ENCODE measurements around the gene MRPS18A. TPM values are rescaled to one million over a fixed set of nuclear protein-coding genes. Genes with fewer than 3 reads are reported as not detected.

MRPS18A gene
- total and polyA plus RNA-seq, 2 donors (not counting 3 experiments of a cell fraction or from before 2014, with no cell fraction given) = 39.8 to 83.8 TPM

DNA sequence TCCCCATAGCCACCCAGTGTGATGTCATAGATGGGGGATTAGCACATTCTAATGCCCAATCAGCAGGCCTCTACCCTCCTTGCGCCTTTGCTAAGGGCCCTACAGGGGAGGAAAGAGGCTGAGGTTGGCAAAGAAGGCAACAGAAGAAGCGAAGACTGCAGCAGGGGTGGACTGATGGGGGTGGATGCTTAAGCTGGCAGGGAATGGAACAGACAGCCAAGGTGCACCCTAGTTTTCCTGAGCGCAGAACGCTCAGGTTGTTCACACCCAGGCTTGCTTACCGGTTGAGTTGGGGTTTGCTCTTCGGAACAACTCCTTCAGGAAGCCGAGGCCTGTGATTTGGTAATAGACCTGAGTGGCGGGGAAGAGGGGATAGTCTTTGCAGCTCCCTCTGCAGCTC is 12.7 kb downstream of the MRPS18A start:
- TF ChIP-seq, protein P1, sequence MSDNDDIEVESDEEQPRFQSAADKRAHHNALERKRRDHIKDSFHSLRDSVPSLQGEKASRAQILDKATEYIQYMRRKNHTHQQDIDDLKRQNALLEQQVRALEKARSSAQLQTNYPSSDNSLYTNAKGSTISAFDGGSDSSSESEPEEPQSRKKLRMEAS (IDR thresholded peaks at IDR 0.05; ENCODE audit: insufficient read depth, insufficient read length) = no peak
- no peak overlapping the region for H3K4me3 ChIP-seq (replicated peaks in 1 of 3; ENCODE audit: insufficient read depth in 1 of 3, low read depth in 1 of 3, low read length in 3 of 3)
- no peak overlapping the region for H3K9ac ChIP-seq (replicated peaks; ENCODE audit: extremely low read depth, insufficient read depth, low read length)
- dilution Hi-C loops (cut with MboI; ENCODE audit: extremely low pct_ligation_motif_present, low sequenced_read_pairs) = no loop called here
- FAIRE-seq = no peak
- intact Hi-C loops (cut with micrococcal nuclease) = no loop called here
- ChIA-PET POLR2A (no interaction called here), CTCF (interaction anchor here (1.1 to 1.4 kb wide), 2 partner anchors 14 to 404 kb away, joined by 3 read pairs; no protein-coding TSS in a partner anchor)
- DNase-seq (ENCODE audit: low read depth, low spot score) = no peak
- no peak overlapping the region for H2AFZ ChIP-seq (ENCODE audit: low read depth, low read length)
- H3K79me2 ChIP-seq (ENCODE audit: control insufficient read depth, insufficient read depth, low read length) = no peaks in the 10 kb centered on the region
- no TSS peak for BruUV-seq (replicated peaks)
- H3K4me1 ChIP-seq (ENCODE audit: control insufficient read depth, extremely low read depth, insufficient read depth, low read length) = no peaks in the 10 kb centered on the region
- H3K27me3 ChIP-seq (ENCODE audit: control insufficient read depth in 2 of 2, insufficient read depth in 2 of 2, low read length in 2 of 2) = no peaks in the 10 kb centered on the region
- H3K4me2 ChIP-seq (ENCODE audit: insufficient read depth, low read length) = no peak overlapping the region
- no peak overlapping the region for H3K27ac ChIP-seq (ENCODE audit: insufficient read depth, low read depth, low read length)
- H4K20me1 ChIP-seq (replicated peaks; ENCODE audit: control insufficient read depth, extremely low read depth, insufficient read depth, low read length) = no peaks in the 10 kb centered on the region
- H3K36me3 ChIP-seq (ENCODE audit: control insufficient read depth in 2 of 2, extremely low read depth in 1 of 2, insufficient read depth in 2 of 2, low read length in 2 of 2) = peaks cover 11 to 46% of the 10 kb centered on the region in 2 experiments
- no peaks in the 10 kb centered on the region for H3K9me3 ChIP-seq (replicated peaks; ENCODE audit: control insufficient read depth, insufficient read depth, low read length)
- H3K9me1 ChIP-seq (replicated peaks; ENCODE audit: control insufficient read depth, extremely low read depth, insufficient read depth, low read length) = no peaks in the 10 kb centered on the region

DNA sequence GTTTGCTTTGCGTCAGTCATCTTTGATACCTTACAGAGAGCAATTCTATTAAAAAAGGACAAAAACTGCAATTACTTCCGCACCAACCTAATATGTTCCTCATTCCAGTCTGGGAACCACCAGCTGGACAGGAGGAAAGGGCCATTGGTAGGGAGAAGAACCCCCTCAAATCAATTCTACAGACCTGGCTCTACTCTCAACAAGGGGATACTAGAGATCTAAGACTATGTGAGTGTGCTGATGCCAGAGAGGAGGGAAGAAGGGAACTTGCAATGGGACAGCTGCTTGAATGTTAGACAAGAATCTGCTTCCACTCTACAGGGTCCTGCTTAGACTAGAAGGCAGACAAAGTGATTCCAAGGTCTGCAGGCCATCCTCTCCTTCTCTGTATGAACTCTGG is 13.3 kb downstream of the MRPS18A start:
- no peak overlapping the region for H3K4me3 ChIP-seq (replicated peaks in 1 of 3; ENCODE audit: insufficient read depth in 1 of 3, low read depth in 1 of 3, low read length in 3 of 3)
- H3K79me2 ChIP-seq (ENCODE audit: control insufficient read depth, insufficient read depth, low read length) = no peaks in the 10 kb centered on the region
- H3K9me1 ChIP-seq (replicated peaks; ENCODE audit: control insufficient read depth, extremely low read depth, insufficient read depth, low read length) = no peaks in the 10 kb centered on the region
- no peak for DNase-seq (ENCODE audit: low read depth, low spot score)
- intact Hi-C loops (cut with micrococcal nuclease) (no loop called here), dilution Hi-C loops (cut with MboI; ENCODE audit: extremely low pct_ligation_motif_present, low sequenced_read_pairs) (no loop called here)
- TF ChIP-seq POLR2AphosphoS5 (IDR thresholded peaks at IDR 0.05; ENCODE audit: insufficient read depth, low read depth, low read length) (no peak), MYC (IDR thresholded peaks at IDR 0.05; ENCODE audit: low read depth, low read length) (no peak), FOS (IDR thresholded peaks at IDR 0.05; ENCODE audit: borderline replicate concordance, insufficient read depth, low read length) (no peak), EZH2 (IDR thresholded peaks at IDR 0.05; ENCODE audit: borderline replicate concordance, low read depth, low read length, severe bottlenecking) (no peak), JUN (IDR thresholded peaks at IDR 0.05; ENCODE audit: borderline replicate concordance, insufficient read depth, insufficient read length, low read depth) (no peak), CTCF (IDR thresholded peaks at IDR 0.05; ENCODE audit: extremely low read depth in 1 of 2, insufficient read depth in 1 of 2, low read depth in 1 of 2, low read length in 2 of 2) (no peak), POLR2A (IDR thresholded peaks at IDR 0.05; ENCODE audit: low read depth, low read length) (no peak), GATA2 (IDR thresholded peaks at IDR 0.05; ENCODE audit: insufficient read depth, insufficient read length, low read depth, low read length) (no peak)
- TF ChIP-seq, protein P1 (IDR thresholded peaks at IDR 0.05; ENCODE audit: insufficient read depth, insufficient read length) = no peak
- H3K27me3 ChIP-seq (ENCODE audit: control insufficient read depth in 2 of 2, insufficient read depth in 2 of 2, low read length in 2 of 2) = no peaks in the 10 kb centered on the region
- H4K20me1 ChIP-seq (replicated peaks; ENCODE audit: control insufficient read depth, extremely low read depth, insufficient read depth, low read length) = no peaks in the 10 kb centered on the region
- no peak overlapping the region for H3K9ac ChIP-seq (replicated peaks; ENCODE audit: extremely low read depth, insufficient read depth, low read length)
- BruUV-seq (replicated peaks) = no TSS peak
- H3K4me2 ChIP-seq (ENCODE audit: insufficient read depth, low read length) = no peak overlapping the region
- H3K36me3 ChIP-seq (ENCODE audit: control insufficient read depth in 2 of 2, extremely low read depth in 1 of 2, insufficient read depth in 2 of 2, low read length in 2 of 2) = peaks cover 11 to 46% of the 10 kb centered on the region in 2 experiments
- no peak overlapping the region for H2AFZ ChIP-seq (ENCODE audit: low read depth, low read length)
- ChIA-PET POLR2A (no interaction called here), CTCF (no interaction called here)
- no peaks in the 10 kb centered on the region for H3K4me1 ChIP-seq (ENCODE audit: control insufficient read depth, extremely low read depth, insufficient read depth, low read length)
- no peak overlapping the region for H3K27ac ChIP-seq (ENCODE audit: insufficient read depth, low read depth, low read length)
- H3K9me3 ChIP-seq (replicated peaks; ENCODE audit: control insufficient read depth, insufficient read depth, low read length) = no peaks in the 10 kb centered on the region
- FAIRE-seq = no peak
